ENCODE data around the gene RYR2.

The RYR2 gene

GRCh38 chr1:237774246-237774645 is 732.3 kb downstream of the RYR2 start:
- Histone ChIP-seq H3K36me3 (ENCODE audit: control insufficient read depth, insufficient read depth, low read length) (no peaks in the 10 kb centered on the region), H3K27me3 (replicated peaks; ENCODE audit: control insufficient read depth, insufficient read depth, low read length, poor library complexity, severe bottlenecking) (no peaks in the 10 kb centered on the region), H3K9me3 (ENCODE audit: control insufficient read depth, low read length) (no peaks in the 10 kb centered on the region), H3K27ac (ENCODE audit: insufficient read depth, low read length, poor library complexity, severe bottlenecking) (no peak overlapping the region), H3K4me1 (ENCODE audit: control insufficient read depth, insufficient read depth, low read length, poor library complexity, severe bottlenecking) (no peaks in the 10 kb centered on the region), H3K4me3 (ENCODE audit: insufficient read depth, low read depth, low read length, poor library complexity, severe bottlenecking) (no peak overlapping the region)
- DNase-seq = no peak

- no peak overlapping the region for H3K27ac ChIP-seq (ENCODE audit: insufficient read depth, low read length, poor library complexity, severe bottlenecking)
- DNase-seq = no peak
These were observed 737.4 kb downstream of the RYR2 start for GRCh38 chr1:237779356-237779755.

DNA sequence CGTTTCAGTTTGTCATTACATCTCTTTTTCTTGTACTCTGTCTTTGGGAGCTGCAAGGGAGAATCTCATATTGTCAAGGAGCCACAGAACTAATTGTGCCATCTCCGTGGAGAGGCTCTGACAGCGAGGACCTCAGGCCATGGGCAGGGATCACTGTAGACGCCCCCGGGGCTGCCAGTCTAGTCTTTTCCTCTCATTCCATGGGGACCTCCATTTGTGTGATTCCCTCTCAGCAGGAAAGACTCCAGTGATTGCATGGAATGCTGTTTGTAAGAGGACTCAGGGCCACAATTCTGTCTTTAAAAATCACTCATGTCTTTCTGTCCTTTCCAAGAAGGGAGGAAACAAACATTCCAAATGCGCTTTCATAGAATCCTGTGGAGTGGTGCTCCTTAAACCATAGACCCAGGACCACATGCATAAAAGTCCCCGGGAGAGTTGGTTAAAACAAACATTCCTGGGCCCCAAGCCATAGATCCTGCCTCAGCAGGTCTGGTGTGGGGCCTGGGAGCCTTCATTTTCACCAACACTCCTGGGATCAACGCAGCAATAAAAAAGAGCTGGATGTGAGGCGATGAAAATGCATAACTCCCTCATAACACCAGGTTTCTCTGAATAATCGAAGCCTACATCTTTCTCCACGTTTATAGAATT is 744.2 kb downstream of the RYR2 start:
- H3K4me1 ChIP-seq (ENCODE audit: control insufficient read depth, insufficient read depth, low read length, poor library complexity, severe bottlenecking) = no peaks in the 10 kb centered on the region
- no peak overlapping the region for H3K4me3 ChIP-seq (ENCODE audit: insufficient read depth, low read depth, low read length, poor library complexity, severe bottlenecking)
- no peak overlapping the region for H3K27ac ChIP-seq (ENCODE audit: insufficient read depth, low read length, poor library complexity, severe bottlenecking)
- H3K36me3 ChIP-seq (ENCODE audit: control insufficient read depth, insufficient read depth, low read length) = no peaks in the 10 kb centered on the region
- no peaks in the 10 kb centered on the region for H3K27me3 ChIP-seq (replicated peaks; ENCODE audit: control insufficient read depth, insufficient read depth, low read length, poor library complexity, severe bottlenecking)
- H3K9me3 ChIP-seq (ENCODE audit: control insufficient read depth, low read length) = no peaks in the 10 kb centered on the region
- no peak for DNase-seq

More at GRCh38 chr1:237779356-237779755, 737.4 kb downstream of the RYR2 start:
- Histone ChIP-seq H3K36me3 (ENCODE audit: control insufficient read depth, insufficient read depth, low read length) (no peaks in the 10 kb centered on the region), H3K27me3 (replicated peaks; ENCODE audit: control insufficient read depth, insufficient read depth, low read length, poor library complexity, severe bottlenecking) (no peaks in the 10 kb centered on the region), H3K4me3 (ENCODE audit: insufficient read depth, low read depth, low read length, poor library complexity, severe bottlenecking) (no peak overlapping the region), H3K4me1 (ENCODE audit: control insufficient read depth, insufficient read depth, low read length, poor library complexity, severe bottlenecking) (no peaks in the 10 kb centered on the region), H3K9me3 (ENCODE audit: control insufficient read depth, low read length) (no peaks in the 10 kb centered on the region)

DNA sequence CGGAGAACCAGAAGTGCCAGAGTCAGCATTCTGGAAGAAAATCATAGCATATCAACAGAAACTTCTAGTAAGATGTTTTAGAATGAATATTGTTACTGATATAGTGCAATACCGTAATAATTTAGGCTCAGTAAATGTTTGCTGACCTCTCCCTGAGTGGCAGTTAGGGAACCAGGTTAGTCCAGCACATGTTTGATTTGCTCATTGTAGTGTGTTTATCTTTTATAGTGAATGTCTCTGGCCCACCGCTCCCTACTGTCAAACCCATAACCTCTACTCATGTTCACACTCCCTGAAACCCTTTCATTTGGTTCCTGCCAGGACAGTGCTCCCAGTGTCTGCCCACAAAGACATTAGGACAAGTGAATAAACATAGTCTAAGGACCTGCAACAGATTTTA is 746.1 kb downstream of the RYR2 start:
- Histone ChIP-seq H3K4me3 (ENCODE audit: insufficient read depth, low read depth, low read length, poor library complexity, severe bottlenecking) (no peak overlapping the region), H3K36me3 (ENCODE audit: control insufficient read depth, insufficient read depth, low read length) (no peaks in the 10 kb centered on the region), H3K27me3 (replicated peaks; ENCODE audit: control insufficient read depth, insufficient read depth, low read length, poor library complexity, severe bottlenecking) (no peaks in the 10 kb centered on the region), H3K9me3 (ENCODE audit: control insufficient read depth, low read length) (no peaks in the 10 kb centered on the region), H3K4me1 (ENCODE audit: control insufficient read depth, insufficient read depth, low read length, poor library complexity, severe bottlenecking) (no peaks in the 10 kb centered on the region), H3K27ac (ENCODE audit: insufficient read depth, low read length, poor library complexity, severe bottlenecking) (no peak overlapping the region)
- no peak for DNase-seq

DNA sequence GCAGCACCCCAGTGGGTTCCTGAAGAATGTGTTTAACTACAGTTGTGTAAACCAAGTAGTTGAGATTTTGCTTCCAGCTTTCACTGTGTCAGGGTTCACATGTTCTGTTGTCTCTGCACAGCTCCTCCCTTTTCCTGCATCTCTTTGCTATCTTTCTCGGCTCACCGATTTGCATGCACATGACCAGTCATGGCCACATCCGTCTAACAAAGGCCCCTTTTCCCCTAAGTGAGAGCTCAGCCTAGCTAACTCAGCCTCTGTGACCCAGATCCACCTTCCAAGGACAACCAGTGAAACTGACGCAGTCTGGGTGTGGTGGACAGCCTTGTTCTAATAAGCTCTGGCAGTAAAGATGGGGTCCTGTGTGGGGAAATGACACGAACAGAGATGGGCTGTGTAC is 747.6 kb downstream of the RYR2 start:
- Histone ChIP-seq H3K9me3 (ENCODE audit: control insufficient read depth, low read length) (no peaks in the 10 kb centered on the region), H3K27me3 (replicated peaks; ENCODE audit: control insufficient read depth, insufficient read depth, low read length, poor library complexity, severe bottlenecking) (no peaks in the 10 kb centered on the region), H3K27ac (ENCODE audit: insufficient read depth, low read length, poor library complexity, severe bottlenecking) (no peak overlapping the region), H3K36me3 (ENCODE audit: control insufficient read depth, insufficient read depth, low read length) (no peaks in the 10 kb centered on the region), H3K4me1 (ENCODE audit: control insufficient read depth, insufficient read depth, low read length, poor library complexity, severe bottlenecking) (no peaks in the 10 kb centered on the region), H3K4me3 (ENCODE audit: insufficient read depth, low read depth, low read length, poor library complexity, severe bottlenecking) (no peak overlapping the region)
- peak in 1 of 3 donors; percentile 5 for DNase-seq

- H3K4me3 ChIP-seq (ENCODE audit: insufficient read depth, low read depth, low read length, poor library complexity, severe bottlenecking) = no peak overlapping the region
- DNase-seq = no peak
- no peaks in the 10 kb centered on the region for H3K27me3 ChIP-seq (replicated peaks; ENCODE audit: control insufficient read depth, insufficient read depth, low read length, poor library complexity, severe bottlenecking)
- no peaks in the 10 kb centered on the region for H3K36me3 ChIP-seq (ENCODE audit: control insufficient read depth, insufficient read depth, low read length)
- no peaks in the 10 kb centered on the region for H3K9me3 ChIP-seq (ENCODE audit: control insufficient read depth, low read length)
- H3K4me1 ChIP-seq (ENCODE audit: control insufficient read depth, insufficient read depth, low read length, poor library complexity, severe bottlenecking) = no peaks in the 10 kb centered on the region
- no peak overlapping the region for H3K27ac ChIP-seq (ENCODE audit: insufficient read depth, low read length, poor library complexity, severe bottlenecking)
These were observed 749.6 kb downstream of the RYR2 start for GRCh38 chr1:237791592-237791991.

- no peaks in the 10 kb centered on the region for H3K27me3 ChIP-seq (replicated peaks; ENCODE audit: control insufficient read depth, insufficient read depth, low read length, poor library complexity, severe bottlenecking)
- no peak overlapping the region for H3K27ac ChIP-seq (ENCODE audit: insufficient read depth, low read length, poor library complexity, severe bottlenecking)
- no peak for DNase-seq
- H3K4me3 ChIP-seq (ENCODE audit: insufficient read depth, low read depth, low read length, poor library complexity, severe bottlenecking) = no peak overlapping the region
- H3K36me3 ChIP-seq (ENCODE audit: control insufficient read depth, insufficient read depth, low read length) = no peaks in the 10 kb centered on the region
- H3K4me1 ChIP-seq (ENCODE audit: control insufficient read depth, insufficient read depth, low read length, poor library complexity, severe bottlenecking) = no peaks in the 10 kb centered on the region
- no peaks in the 10 kb centered on the region for H3K9me3 ChIP-seq (ENCODE audit: control insufficient read depth, low read length)
These were observed 750.2 kb downstream of the RYR2 start for GRCh38 chr1:237792149-237792548.

GRCh38 chr1:237792726-237793125 is 750.7 kb downstream of the RYR2 start:
- H3K36me3 ChIP-seq (ENCODE audit: control insufficient read depth, insufficient read depth, low read length) = no peaks in the 10 kb centered on the region
- no peaks in the 10 kb centered on the region for H3K4me1 ChIP-seq (ENCODE audit: control insufficient read depth, insufficient read depth, low read length, poor library complexity, severe bottlenecking)
- H3K27ac ChIP-seq (ENCODE audit: insufficient read depth, low read length, poor library complexity, severe bottlenecking) = no peak overlapping the region
- H3K9me3 ChIP-seq (ENCODE audit: control insufficient read depth, low read length) = no peaks in the 10 kb centered on the region
- H3K27me3 ChIP-seq (replicated peaks; ENCODE audit: control insufficient read depth, insufficient read depth, low read length, poor library complexity, severe bottlenecking) = no peaks in the 10 kb centered on the region
- DNase-seq = no peak
- no peak overlapping the region for H3K4me3 ChIP-seq (ENCODE audit: insufficient read depth, low read depth, low read length, poor library complexity, severe bottlenecking)

DNA sequence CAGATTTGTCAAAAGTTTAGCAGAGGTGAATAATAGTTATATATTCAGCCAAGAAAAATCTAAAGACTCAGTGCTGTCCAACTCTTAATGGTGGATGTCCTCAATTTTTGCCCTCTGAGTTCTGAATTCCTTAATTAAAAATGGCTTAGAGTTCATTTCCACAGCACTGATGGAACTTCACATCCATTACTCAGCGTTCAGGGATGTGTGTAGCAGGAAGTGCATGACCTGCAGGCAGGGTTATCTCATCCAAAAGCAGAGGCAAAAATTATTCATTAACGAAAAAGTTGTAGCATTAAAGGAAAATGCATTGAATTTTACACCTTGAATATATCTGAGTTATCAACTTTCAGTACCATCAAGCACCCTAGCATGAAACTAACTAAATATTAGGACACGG is 752.1 kb downstream of the RYR2 start:
- H3K36me3 ChIP-seq (ENCODE audit: control insufficient read depth, insufficient read depth, low read length) = no peaks in the 10 kb centered on the region
- H3K4me3 ChIP-seq (ENCODE audit: insufficient read depth, low read depth, low read length, poor library complexity, severe bottlenecking) = no peak overlapping the region
- H3K4me1 ChIP-seq (ENCODE audit: control insufficient read depth, insufficient read depth, low read length, poor library complexity, severe bottlenecking) = no peaks in the 10 kb centered on the region
- no peak for DNase-seq
- H3K9me3 ChIP-seq (ENCODE audit: control insufficient read depth, low read length) = no peaks in the 10 kb centered on the region
- no peak overlapping the region for H3K27ac ChIP-seq (ENCODE audit: insufficient read depth, low read length, poor library complexity, severe bottlenecking)
- H3K27me3 ChIP-seq (replicated peaks; ENCODE audit: control insufficient read depth, insufficient read depth, low read length, poor library complexity, severe bottlenecking) = no peaks in the 10 kb centered on the region

DNA sequence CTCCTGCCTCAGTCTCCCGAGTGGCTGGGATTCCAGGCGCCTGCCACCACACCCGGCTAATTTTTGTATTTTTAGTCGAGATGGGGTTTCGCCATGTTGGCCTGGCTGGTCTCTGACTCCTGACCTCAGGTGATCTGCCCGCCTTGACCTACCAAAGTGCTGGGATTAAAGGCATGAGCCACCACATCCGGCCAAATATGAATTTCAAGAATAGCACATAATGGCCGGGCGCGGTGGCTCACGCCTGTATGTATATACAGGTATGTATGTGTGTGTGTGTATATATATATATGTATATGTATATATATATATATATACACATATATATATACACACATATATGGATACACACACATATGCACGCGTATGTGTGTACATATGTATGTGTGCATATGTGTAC is 753.6 kb downstream of the RYR2 start:
- no peaks in the 10 kb centered on the region for H3K27me3 ChIP-seq (replicated peaks; ENCODE audit: control insufficient read depth, insufficient read depth, low read length, poor library complexity, severe bottlenecking)
- no peaks in the 10 kb centered on the region for H3K4me1 ChIP-seq (ENCODE audit: control insufficient read depth, insufficient read depth, low read length, poor library complexity, severe bottlenecking)
- no peak overlapping the region for H3K27ac ChIP-seq (ENCODE audit: insufficient read depth, low read length, poor library complexity, severe bottlenecking)
- DNase-seq = no peak
- H3K4me3 ChIP-seq (ENCODE audit: insufficient read depth, low read depth, low read length, poor library complexity, severe bottlenecking) = no peak overlapping the region
- H3K9me3 ChIP-seq (ENCODE audit: control insufficient read depth, low read length) = no peaks in the 10 kb centered on the region
- no peaks in the 10 kb centered on the region for H3K36me3 ChIP-seq (ENCODE audit: control insufficient read depth, insufficient read depth, low read length)
